Smooth muscle cell of the coronary artery (primary cell): Measurements from ENCODE around the gene ZNF174. TPM values are rescaled to one million over a fixed set of nuclear protein-coding genes. Genes with fewer than 3 reads are reported as not detected.

Experiments
- total RNA-seq: library from RNA; depleted of rRNA; stranded (reverse); fragments of >200 nt; gene quantifications from 2 replicates; pipeline ENCODE4 v1.2.3, GENCODE V29; 2014; ENCODE audit warnings: low replicate concordance

ZNF174 gene
- total RNA-seq = 2.0 and 4.9 TPM in 2 replicates

GRCh38 chr16:3400779-3401688 is at the start of gene ZNF174, which contains the start of gene ZSCAN32:
Gene ZNF174, plus strand, starts transcription at chr16:3401215. Its CDS starts 790 bp downstream, at chr16:3402005.
Gene ZSCAN32, minus strand, starts transcription at chr16:3401004. Its CDS starts 3,447 bp downstream, at chr16:3397557.

GRCh38 chr16:3355589-3355988 is 45.4 kb upstream of the ZNF174 start, which contains the start of gene OR2C1:
Gene OR2C1, plus strand, starts transcription at chr16:3355889. Its CDS starts 52 bp downstream, at chr16:3355941.

GRCh38 chr16:3443108-3444031 is 42.4 kb downstream of the ZNF174 start, which contains the start of the genes NAA60 and ZNF597:
Gene NAA60, plus strand, starts transcription at chr16:3443680. Its CDS starts 32,548 bp downstream, at chr16:3476228.
Gene ZNF597, minus strand, starts transcription at chr16:3443504. Its CDS starts 351 bp downstream, at chr16:3443153.

Other genes with a start within 250 kb of the ZNF174 start
- not detected in 2 replicates for gene OR1F1, start 213.0 kb upstream of the ZNF174 start, total RNA-seq
- gene ZNF200, start 166.1 kb upstream of the ZNF174 start, total RNA-seq = 5.1 and 8.0 TPM in 2 replicates
- gene MEFV, start 144.6 kb upstream of the ZNF174 start, total RNA-seq = 0.15 TPM in 1 of 2 replicates, not detected in the other
- 17.1 and 35.3 TPM in 2 replicates for gene ZNF263, start 117.7 kb upstream of the ZNF174 start, total RNA-seq
- gene TIGD7, start 95.8 kb upstream of the ZNF174 start, total RNA-seq = 3.9 and 4.7 TPM in 2 replicates
- gene ZNF75A, start 95.7 kb upstream of the ZNF174 start, total RNA-seq = 9.7 and 16.1 TPM in 2 replicates
- gene OR2C1, start 45.3 kb upstream of the ZNF174 start, total RNA-seq = 0.08 and 0.23 TPM in 2 replicates
- 4.4 and 9.1 TPM in 2 replicates for gene ZSCAN32, start 211 bp upstream of the ZNF174 start, total RNA-seq
- 1.1 and 3.1 TPM in 2 replicates for gene ZNF597, start 42.3 kb downstream of the ZNF174 start, total RNA-seq
- gene NAA60, start 42.5 kb downstream of the ZNF174 start, total RNA-seq = 10.2 and 10.4 TPM in 2 replicates
- not detected in 2 replicates for gene C16orf90, start 94.3 kb downstream of the ZNF174 start, total RNA-seq
- 17.1 and 49.1 TPM in 2 replicates for gene CLUAP1, start 99.8 kb downstream of the ZNF174 start, total RNA-seq
- under 0.01 TPM in 2 replicates for gene NLRC3, start 176.2 kb downstream of the ZNF174 start, total RNA-seq
- 0.94 and 2.5 TPM in 2 replicates for gene SLX4, start 210.4 kb downstream of the ZNF174 start, total RNA-seq